Thoracic aorta (tissue), 2 donors: ENCODE measurements around the gene DNAH3. TPM values are rescaled to one million over a fixed set of nuclear protein-coding genes. Genes with fewer than 3 reads are reported as not detected.

ENCODE experiments used
- ATAC-seq: fragments of 150-250 bp; one replicate; pipeline ENCODE4 v1.8.0; 2017; ENCODE audit warnings: low read depth; ENCODE audit not compliant: insufficient number of reproducible peaks, low FRiP score
- DNase-seq: peaks from one replicate; pipeline ENCODE4 v3.0.0-alpha.2; 2020; ENCODE audit warnings: low spot score
- H3K27ac ChIP-seq, 2 donors: fragments of 200-600 bp; sonication (generic); 1 replicate in 1 of 2; 2 replicates in 1 of 2; pipeline ENCODE4 v1.5.1; 2016; ENCODE audit warnings: mild to moderate bottlenecking in 2 of 2, moderate library complexity in 2 of 2
- H3K27me3 ChIP-seq: fragments of 200-600 bp; sonication (generic); replicated peaks from 2 replicates; pipeline ENCODE4 v1.6.0; 2016; ENCODE audit warnings: mild to moderate bottlenecking; ENCODE audit not compliant: insufficient read depth
- H3K36me3 ChIP-seq: fragments of 200-600 bp; sonication (generic); one replicate; pipeline ENCODE4 v1.5.1; 2016
- H3K4me1 ChIP-seq, 2 donors: fragments of 200-600 bp; sonication (generic); 1 replicate in 1 of 2; 2 replicates in 1 of 2; pipeline versions ENCODE4 v1.5.1 to v1.6.0; 2016; ENCODE audit warnings: low read depth in 2 of 2, mild to moderate bottlenecking in 1 of 2; ENCODE audit not compliant: control insufficient read depth in 1 of 2
- H3K4me3 ChIP-seq: fragments of 200-600 bp; sonication (generic); 2 replicates; pipeline ENCODE4 v1.5.1; 2016; ENCODE audit warnings: mild to moderate bottlenecking
- H3K9me3 ChIP-seq: fragments of 200-600 bp; sonication (generic); 2 replicates; pipeline ENCODE4 v1.5.1; 2016
- total RNA-seq, 2 donors: library from RNA; depleted of rRNA; stranded (reverse); fragments of >200 nt; gene quantifications; one replicate each; pipeline versions ENCODE4 v1.1.0 to v1.2.3, GENCODE V29; 2016
- TF ChIP-seq, protein P1 (sequence below): fragments of 200-600 bp; sonication (generic); IDR thresholded peaks from one replicate; pipeline ENCODE4 v1.5.1; 2019; ENCODE audit warnings: antibody characterized with exemption

The DNAH3 gene
- total RNA-seq, 2 donors from 2014 or later = not detected

DNA sequence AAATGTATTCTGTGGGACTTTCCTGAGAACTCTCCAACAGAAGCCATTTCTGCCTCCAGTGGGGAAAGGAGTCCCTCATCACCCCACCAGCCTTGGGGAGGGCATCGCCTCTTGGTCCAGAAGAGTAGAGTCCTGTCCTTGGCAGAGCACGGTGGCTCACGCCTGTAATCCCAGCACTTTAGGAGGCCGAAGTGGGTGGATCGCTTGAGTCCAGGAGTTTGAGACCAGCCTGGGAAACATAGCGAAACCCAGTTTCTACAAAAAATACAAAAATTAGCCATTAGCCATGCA is 209.1 kb downstream of the DNAH3 start:
- H3K4me1 ChIP-seq = no peaks in the 10 kb centered on the region
- H3K36me3 ChIP-seq = no peaks in the 10 kb centered on the region
- H3K4me3 ChIP-seq = no peak overlapping the region
- no peak for DNase-seq
- TF ChIP-seq, protein P1, sequence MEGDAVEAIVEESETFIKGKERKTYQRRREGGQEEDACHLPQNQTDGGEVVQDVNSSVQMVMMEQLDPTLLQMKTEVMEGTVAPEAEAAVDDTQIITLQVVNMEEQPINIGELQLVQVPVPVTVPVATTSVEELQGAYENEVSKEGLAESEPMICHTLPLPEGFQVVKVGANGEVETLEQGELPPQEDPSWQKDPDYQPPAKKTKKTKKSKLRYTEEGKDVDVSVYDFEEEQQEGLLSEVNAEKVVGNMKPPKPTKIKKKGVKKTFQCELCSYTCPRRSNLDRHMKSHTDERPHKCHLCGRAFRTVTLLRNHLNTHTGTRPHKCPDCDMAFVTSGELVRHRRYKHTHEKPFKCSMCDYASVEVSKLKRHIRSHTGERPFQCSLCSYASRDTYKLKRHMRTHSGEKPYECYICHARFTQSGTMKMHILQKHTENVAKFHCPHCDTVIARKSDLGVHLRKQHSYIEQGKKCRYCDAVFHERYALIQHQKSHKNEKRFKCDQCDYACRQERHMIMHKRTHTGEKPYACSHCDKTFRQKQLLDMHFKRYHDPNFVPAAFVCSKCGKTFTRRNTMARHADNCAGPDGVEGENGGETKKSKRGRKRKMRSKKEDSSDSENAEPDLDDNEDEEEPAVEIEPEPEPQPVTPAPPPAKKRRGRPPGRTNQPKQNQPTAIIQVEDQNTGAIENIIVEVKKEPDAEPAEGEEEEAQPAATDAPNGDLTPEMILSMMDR = no peak
- ATAC-seq = no peak
- no peaks in the 10 kb centered on the region for H3K9me3 ChIP-seq
- H3K27me3 ChIP-seq = no peaks in the 10 kb centered on the region
- no peak overlapping the region for H3K27ac ChIP-seq

DNA sequence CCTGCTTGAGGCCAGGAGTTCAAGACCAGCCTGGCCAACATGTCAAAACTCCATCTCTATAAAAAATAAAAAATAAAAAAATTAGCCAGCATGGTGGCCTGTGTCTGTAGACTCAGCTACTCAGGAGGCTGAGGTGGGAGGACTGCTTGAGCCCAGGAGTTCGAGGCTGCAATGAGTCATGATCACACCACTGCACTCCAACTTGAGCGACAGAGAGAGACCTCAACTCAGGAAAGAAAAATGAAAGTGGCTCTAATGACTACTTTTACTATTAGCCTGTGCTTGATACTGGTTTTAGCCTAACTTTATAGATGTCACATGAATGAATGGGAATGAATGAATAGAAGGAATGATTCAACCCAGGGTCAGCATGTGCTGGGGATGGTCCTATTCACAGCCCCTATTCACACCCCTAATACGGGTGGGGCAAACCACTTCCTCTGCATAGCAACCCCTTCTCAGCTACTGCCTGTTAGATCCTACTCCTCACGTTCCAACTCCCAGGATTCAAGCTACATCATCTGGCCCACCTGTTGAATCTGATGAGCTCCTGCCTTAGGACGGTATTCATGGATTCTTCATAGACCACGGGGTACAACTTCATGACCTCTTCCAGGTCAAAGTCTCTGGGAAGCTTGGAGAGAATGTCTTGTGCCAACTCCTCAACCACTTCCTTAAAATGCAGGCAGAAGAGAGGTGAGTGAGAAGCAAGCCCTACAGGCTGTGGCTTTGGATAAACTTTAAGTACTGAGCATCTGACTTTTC is 209.6 kb downstream of the DNAH3 start:
- Histone ChIP-seq H3K4me3 (no peak overlapping the region), H3K4me1 (no peaks in the 10 kb centered on the region), H3K27ac (no peak overlapping the region), H3K36me3 (no peaks in the 10 kb centered on the region), H3K9me3 (no peaks in the 10 kb centered on the region), H3K27me3 (no peaks in the 10 kb centered on the region)
- ATAC-seq = no peak
- no peak for DNase-seq
- TF ChIP-seq, protein P1 = no peak

DNA sequence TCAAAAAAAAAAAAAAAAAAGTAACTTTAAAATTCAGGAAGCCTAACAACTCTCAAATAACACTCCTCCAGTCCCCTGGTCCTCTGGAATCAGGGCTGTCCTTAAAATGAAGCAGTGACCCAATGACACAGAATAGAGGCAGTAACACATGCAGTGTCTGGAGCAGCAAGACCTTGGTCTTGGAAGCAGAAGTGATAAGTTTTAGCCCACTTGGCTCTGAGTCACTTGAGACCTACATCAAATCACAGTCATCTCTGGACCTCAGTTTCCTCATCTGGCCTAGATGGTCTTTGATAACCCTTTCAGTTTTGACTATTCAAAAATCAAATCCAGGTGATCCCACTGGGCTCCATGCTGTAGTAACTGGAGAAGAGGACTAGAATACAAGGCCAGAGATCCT is 211.0 kb downstream of the DNAH3 start:
- Histone ChIP-seq H3K9me3 (no peaks in the 10 kb centered on the region), H3K36me3 (no peaks in the 10 kb centered on the region), H3K4me1 (no peaks in the 10 kb centered on the region), H3K27me3 (no peaks in the 10 kb centered on the region), H3K4me3 (no peak overlapping the region), H3K27ac (no peak overlapping the region)
- ATAC-seq (no peak), DNase-seq (no peak)
- TF ChIP-seq, protein P1 = no peak

DNA sequence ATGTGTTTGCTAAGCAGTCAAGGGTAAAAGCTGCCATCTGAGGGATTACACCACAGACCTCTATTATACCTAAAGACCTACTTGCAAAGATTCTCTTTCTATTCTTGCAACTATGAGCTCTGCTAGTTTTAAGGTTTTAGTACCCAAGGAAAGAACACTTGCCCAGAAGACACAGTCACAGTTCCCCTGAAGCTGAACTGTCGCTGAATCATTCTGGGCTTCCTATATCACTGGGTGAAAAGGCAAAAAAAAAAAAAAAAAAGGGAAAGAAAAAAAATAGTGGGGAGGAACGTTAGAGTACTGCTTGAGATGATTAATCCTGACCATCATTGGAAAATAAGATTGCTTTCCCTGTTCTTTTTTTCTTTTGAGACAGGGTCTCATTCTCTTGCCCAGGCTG is 212.2 kb downstream of the DNAH3 start:
- Histone ChIP-seq H3K4me1 (no peaks in the 10 kb centered on the region), H3K9me3 (no peaks in the 10 kb centered on the region), H3K27ac (no peak overlapping the region), H3K36me3 (no peaks in the 10 kb centered on the region), H3K27me3 (no peaks in the 10 kb centered on the region), H3K4me3 (no peak overlapping the region)
- DNase-seq (no peak), ATAC-seq (no peak)
- TF ChIP-seq, protein P1 = no peak

GRCh38 chr16:20937736-20938135 is 212.9 kb downstream of the DNAH3 start:
- Histone ChIP-seq H3K4me1 (no peaks in the 10 kb centered on the region), H3K9me3 (no peaks in the 10 kb centered on the region), H3K36me3 (no peaks in the 10 kb centered on the region), H3K27ac (no peak overlapping the region), H3K4me3 (no peak overlapping the region), H3K27me3 (no peaks in the 10 kb centered on the region)
- TF ChIP-seq, protein P1 = no peak
- DNase-seq (no peak), ATAC-seq (no peak)
